Osteocyte (in vitro differentiated cells): ENCODE measurements around the gene IFNGR1. TPM values are rescaled to one million over a fixed set of nuclear protein-coding genes. Genes with fewer than 3 reads are reported as not detected.

Experiments
- DNase-seq: peaks from one replicate; pipeline ENCODE4 v3.0.0; 2021; ENCODE audit warnings: mixed read lengths; ENCODE audit not compliant: unreplicated experiment; ENCODE audit errors: extremely low spot score
- H3K27ac Mint-ChIP-seq: one replicate; pipeline ENCODE4 v1.8.0; 2021; ENCODE audit warnings: mild to moderate bottlenecking, mixed read lengths; ENCODE audit not compliant: unreplicated experiment
- H3K27me3 Mint-ChIP-seq: one replicate; pipeline ENCODE4 v1.8.0; 2021; ENCODE audit warnings: mixed read lengths; ENCODE audit not compliant: unreplicated experiment
- H3K36me3 Mint-ChIP-seq: one replicate; pipeline ENCODE4 v1.8.0; 2021; ENCODE audit warnings: mixed read lengths; ENCODE audit not compliant: unreplicated experiment
- H3K4me1 Mint-ChIP-seq: one replicate; pipeline ENCODE4 v1.8.0; 2021; ENCODE audit warnings: mixed read lengths; ENCODE audit not compliant: unreplicated experiment
- H3K4me3 Mint-ChIP-seq: one replicate; pipeline ENCODE4 v1.8.0; 2021; ENCODE audit warnings: mild to moderate bottlenecking, moderate library complexity, mixed read lengths; ENCODE audit not compliant: unreplicated experiment
- H3K9me3 Mint-ChIP-seq: one replicate; pipeline ENCODE4 v1.8.0; 2021; ENCODE audit warnings: mixed read lengths; ENCODE audit not compliant: unreplicated experiment
- CTCF ChIP-seq: fragments of 200-600 bp; sonication (generic); IDR thresholded peaks from 2 replicates; pipeline ENCODE4 v1.5.0; 2021; ENCODE audit warnings: antibody characterized with exemption, mild to moderate bottlenecking, moderate library complexity
- long read RNA-seq: library from polyadenylated mRNA; unstranded; transcript quantifications from one replicate; pipeline ENCODE4 v2.0.0, GENCODE V29; 2021
- total RNA-seq: library from RNA; stranded (reverse); gene quantifications from 2 replicates; pipeline ENCODE4 v1.2.1, GENCODE V29; 2021

IFNGR1 gene
- total RNA-seq, result 33.4 and 36.1 TPM in 2 replicates
- long read RNA-seq, transcript IFNGR1-201 (7 exons, 2,139 nt), result major isoform, 431 of 451 reads
- long read RNA-seq, partial matches to known transcripts, result 6 of 451 reads
- long read RNA-seq, other reads (novel, unspliced or antisense), result 10 of 451 reads

DNA sequence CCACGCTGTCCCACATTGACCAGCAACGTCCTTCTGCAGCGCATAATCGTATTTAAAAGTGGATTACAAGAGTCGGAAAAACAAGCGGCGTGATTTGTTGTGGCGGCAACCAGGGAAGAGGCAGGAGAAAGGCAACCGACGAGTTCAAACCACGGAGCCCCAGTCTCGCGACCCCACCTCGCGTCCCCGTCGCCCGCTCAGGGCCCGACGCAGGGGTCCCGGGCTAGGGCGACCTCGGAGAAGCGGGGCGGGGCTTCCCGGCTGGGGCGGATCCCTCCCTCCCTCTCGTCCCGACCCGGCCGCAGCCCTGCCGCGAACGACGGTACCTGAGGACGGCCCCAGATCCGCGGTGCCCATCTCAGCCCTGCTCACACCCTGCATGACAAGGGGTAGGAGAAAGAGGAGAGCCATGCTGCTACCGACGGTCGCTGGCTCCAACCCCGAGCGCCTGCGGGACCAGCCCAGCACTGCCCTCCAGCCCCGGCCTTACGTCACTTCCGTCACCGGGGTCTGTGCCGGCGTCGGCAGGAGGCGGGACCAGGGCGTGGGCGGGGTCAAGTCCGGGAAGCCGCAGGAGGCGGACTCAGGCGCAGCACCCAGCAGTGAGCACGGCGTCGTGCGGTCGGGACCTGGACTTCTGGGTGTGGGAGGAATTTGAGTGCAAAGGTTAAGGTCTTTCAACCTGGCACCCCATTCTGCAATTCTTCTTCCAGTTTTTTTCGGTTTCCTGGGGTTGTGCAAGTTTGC lies at the start of gene IFNGR1:
IFNGR1 (minus strand) TSS at position 469 of the 747 bp plus-strand sequence; CDS start at position 411, 58 bp downstream.
- Mint-ChIP-seq H3K27ac (peak within 1 kb of the TSS; percentile 93), H3K4me3 (peak within 1 kb of the TSS; percentile 92), H3K36me3 (no peaks in the 10 kb centered on the region), H3K4me1 (peaks cover 50% of the 10 kb centered on the region), H3K9me3 (no peaks in the 10 kb centered on the region), H3K27me3 (no peaks in the 10 kb centered on the region)
- peak; percentile 97 for DNase-seq
- TF ChIP-seq CTCF, result no peak

DNA sequence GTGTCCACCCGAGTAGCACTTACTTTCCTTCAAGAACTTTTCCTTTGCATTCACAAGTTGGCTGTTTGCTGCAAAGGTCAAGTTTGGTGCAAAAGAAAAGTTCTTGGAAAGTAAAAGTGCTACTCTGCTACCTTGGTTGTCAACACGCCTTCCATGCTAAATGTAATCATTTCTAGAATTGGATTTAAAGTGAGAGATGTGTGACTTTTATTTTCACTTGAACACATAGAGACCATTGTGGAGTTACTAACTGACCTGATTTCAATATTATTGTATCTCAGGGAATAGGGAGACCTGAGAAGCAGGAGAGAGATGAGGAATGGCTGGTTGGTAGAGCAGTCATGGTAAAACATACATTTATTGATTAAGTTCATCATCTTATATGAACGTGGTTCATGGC lies 49.7 kb upstream of the IFNGR1 start:
- peaks cover 4% of the 10 kb centered on the region for H3K9me3 Mint-ChIP-seq
- H3K27me3 Mint-ChIP-seq, result peaks cover 30% of the 10 kb centered on the region
- H3K4me1 Mint-ChIP-seq, result peaks cover 14% of the 10 kb centered on the region

DNA sequence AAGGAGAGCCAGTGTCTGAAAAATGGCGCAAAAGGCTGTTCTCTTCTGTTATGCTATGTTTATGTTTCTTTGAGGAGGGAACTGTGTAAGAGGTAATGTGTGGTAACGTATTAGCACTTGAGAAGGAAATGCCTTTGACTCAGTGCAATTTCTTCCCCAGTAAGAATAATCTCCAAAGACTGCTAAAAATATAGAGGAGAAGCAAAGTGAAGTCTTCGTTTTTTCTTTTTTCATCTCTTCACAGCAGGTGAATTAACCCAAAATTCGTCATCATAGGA lies 47.1 kb upstream of the IFNGR1 start:
- no peak for DNase-seq
- Mint-ChIP-seq H3K27ac (no peak overlapping the region), H3K27me3 (peaks cover 27% of the 10 kb centered on the region), H3K36me3 (no peaks in the 10 kb centered on the region), H3K9me3 (peaks cover 4% of the 10 kb centered on the region), H3K4me1 (peaks cover 28% of the 10 kb centered on the region), H3K4me3 (no peak overlapping the region)
- TF ChIP-seq CTCF, result no peak

More for the DNA sequence above, 49.7 kb upstream of the IFNGR1 start:
- Mint-ChIP-seq H3K36me3 (no peaks in the 10 kb centered on the region), H3K4me3 (no peak overlapping the region), H3K27ac (no peak overlapping the region)
- TF ChIP-seq CTCF, result no peak
- no peak for DNase-seq

DNA sequence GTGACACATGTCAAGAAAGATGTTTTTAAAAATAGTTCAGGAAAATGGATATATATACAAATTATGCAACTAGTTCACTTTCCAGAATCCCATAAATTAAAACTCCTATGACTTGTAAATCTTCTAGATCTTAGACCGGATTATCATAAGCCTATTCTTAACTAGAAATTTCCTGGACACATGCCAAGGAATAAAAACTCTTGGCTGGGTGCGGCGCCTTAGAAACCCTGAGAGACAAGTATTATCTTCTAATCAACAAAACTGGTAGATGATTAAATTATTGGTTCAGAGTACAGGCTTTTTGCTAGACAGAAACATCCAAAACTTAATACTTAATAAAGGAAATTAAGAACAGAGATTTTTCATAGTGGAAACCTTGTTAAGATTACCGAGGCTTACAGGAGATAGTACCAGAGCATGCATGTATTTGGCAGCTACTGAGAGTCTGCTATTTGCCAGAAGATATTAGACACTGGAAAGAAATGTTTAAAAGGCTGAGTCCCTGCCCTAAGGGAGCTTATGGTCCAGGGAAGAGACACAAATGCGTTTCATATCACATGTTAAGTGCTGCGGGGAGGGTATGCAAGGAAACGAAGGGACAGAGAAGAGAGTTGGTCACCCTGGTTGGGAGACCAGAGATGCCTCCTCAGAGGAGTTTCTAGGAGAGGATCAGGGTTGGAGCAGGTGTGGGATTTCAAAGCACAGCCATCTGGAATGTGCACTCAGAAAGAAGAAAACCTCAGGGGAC lies 46.5 kb upstream of the IFNGR1 start:
- no peak for TF ChIP-seq CTCF
- peaks cover 31% of the 10 kb centered on the region for H3K4me1 Mint-ChIP-seq
- H3K27me3 Mint-ChIP-seq, result peaks cover 27% of the 10 kb centered on the region
- no peak for DNase-seq
- H3K36me3 Mint-ChIP-seq, result no peaks in the 10 kb centered on the region
- H3K4me3 Mint-ChIP-seq, result no peak overlapping the region
- no peak overlapping the region for H3K27ac Mint-ChIP-seq
- H3K9me3 Mint-ChIP-seq, result peaks cover 4% of the 10 kb centered on the region
